NCI-H2196 treated with DMSO at 0.1 percent for 48 hours (cell line): ENCODE results near the gene PLAC8.
"Not testable (repeated sequence)": the region's sequence is repeated elsewhere in the genome, so short reads cannot be mapped to it uniquely, and the experiment has no call there.

ENCODE experiments used
- DNase-seq: peaks from one replicate; lab custom pipeline; 2025; ENCODE audit not compliant: unreplicated experiment; lab: John Stamatoyannopoulos, UW

The PLAC8 gene

GRCh38 chr4:83074086-83074704, 40.3 kb downstream of the PLAC8 start:
- DNase-seq, result peak; percentile 20

- DNase-seq, result no peak
These were observed 43.4 kb downstream of the PLAC8 start for GRCh38 chr4:83071116-83071515.

- DNase-seq, result no peak
These were observed 47.4 kb downstream of the PLAC8 start for GRCh38 chr4:83067058-83067639.

GRCh38 chr4:83065266-83065665, 49.3 kb downstream of the PLAC8 start:
- no peak for DNase-seq

GRCh38 chr4:83062739-83063138, 51.8 kb downstream of the PLAC8 start:
- DNase-seq, result no peak

- no peak for DNase-seq
These were observed 59.6 kb downstream of the PLAC8 start for GRCh38 chr4:83054928-83055327.

- DNase-seq, result not testable (repeated sequence)
These were observed 65.7 kb downstream of the PLAC8 start for GRCh38 chr4:83048781-83049180.

- DNase-seq, result no peak
These were observed 67.6 kb downstream of the PLAC8 start for GRCh38 chr4:83046693-83047473.

- DNase-seq, result no peak
These were observed 70.6 kb downstream of the PLAC8 start for GRCh38 chr4:83043801-83044407.

GRCh38 chr4:83043157-83043556, 71.4 kb downstream of the PLAC8 start:
- DNase-seq, result not testable (repeated sequence)

- DNase-seq, result no peak
These were observed 74.3 kb downstream of the PLAC8 start for GRCh38 chr4:83040269-83040668.
